GM18508 (cell line): Measurements from ENCODE around the gene SOBP.

Source experiments
- ATAC-seq: cut with Tn5 transposase; IDR thresholded peaks from one replicate; pipeline ENCODE4 v1.9.1; 2021; ENCODE audit warnings: moderate number of reproducible peaks; ENCODE audit not compliant: insufficient read depth, unreplicated experiment

Gene SOBP

DNA sequence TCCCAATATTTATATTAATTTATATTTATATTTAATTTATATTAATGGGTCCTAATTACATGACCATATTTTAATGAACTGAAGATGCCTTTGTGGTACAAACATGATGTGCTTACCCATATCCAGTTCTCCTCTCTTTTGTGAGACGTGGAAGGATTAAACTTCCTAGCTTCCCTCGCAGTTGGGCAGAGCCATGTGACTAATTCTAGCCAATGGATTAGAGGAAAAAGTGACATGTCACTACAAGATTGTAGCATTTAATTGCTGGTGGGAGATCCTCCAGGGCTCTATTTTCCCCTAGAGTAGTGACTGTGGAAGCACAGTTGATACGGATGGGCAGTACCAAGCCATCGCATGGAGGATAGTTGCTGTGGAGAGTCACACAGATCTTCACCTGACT, 4.8 kb upstream of the SOBP start:
- ATAC-seq, result no peak

DNA sequence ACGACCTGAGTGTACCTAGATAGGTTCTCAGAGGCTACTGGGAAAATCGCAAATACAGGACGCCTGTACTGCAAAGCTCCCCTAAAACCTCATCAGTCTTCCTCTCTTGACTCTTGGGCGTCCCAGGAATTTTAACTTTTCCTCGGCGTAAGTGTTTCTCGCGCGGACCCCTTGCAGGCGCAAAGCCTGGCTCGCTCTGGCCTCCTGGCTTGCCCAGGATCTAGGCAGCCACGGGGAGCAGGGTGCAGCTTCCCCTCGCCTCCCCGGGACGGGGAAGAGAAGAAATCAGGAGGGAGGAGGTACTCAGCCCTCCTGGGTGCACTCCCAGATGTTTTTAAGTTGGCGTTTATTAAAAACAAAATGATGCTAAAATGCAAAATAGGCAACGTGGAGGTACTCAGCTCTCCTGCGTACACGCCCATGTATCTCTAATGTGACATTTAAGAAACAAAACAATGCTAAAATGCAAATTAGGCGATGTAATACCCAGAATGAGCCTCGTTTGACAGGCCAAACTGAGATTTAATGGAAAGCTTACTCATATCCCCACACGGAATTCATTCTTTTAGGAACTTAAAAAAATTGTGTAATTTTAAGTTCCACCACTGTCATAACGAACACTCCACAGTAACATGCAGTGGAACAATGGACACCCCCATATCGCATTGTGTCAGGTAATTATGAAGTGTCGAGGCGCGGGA, 1.6 kb upstream of the SOBP start:
- no peak for ATAC-seq

DNA sequence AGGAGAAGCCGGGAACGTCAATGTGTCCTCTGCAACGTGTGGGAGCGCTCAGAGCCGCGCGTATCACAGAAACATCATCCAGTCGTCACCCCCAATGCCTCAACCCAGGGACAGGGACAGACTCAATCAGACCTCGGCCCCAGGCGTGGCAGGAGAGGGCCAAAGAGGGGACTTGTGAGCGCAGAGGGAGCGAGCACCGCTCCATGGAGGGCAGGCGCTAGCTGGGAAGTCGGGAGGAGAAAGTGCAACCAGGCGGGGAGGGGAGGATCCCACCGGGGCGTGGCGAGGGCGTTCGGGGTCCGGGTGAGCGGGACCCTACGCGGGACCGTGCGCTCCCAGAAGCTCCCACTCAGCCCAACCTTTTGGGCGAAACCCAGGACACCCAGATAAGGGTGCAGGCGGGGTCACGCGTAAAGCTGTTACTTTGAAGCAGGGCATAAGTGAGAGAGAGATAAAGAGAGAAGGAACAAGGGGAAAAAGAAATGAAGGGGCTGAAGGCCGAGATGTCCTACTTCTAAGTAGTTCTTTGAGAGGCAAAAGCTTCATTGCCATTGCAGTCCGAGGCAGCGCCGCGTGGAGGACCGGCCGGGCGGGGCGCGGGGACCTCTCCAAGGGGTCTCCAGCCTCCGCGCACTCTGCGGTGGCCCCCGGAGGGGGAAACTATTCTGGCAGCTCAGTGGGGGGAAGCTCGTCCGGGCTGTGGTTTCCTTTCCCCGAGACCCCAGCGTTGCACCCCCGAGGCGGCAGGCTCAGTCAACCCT, 862 bp upstream of the SOBP start:
- no peak for ATAC-seq

- ATAC-seq, result no peak
These were observed 735 bp downstream of the SOBP start for GRCh38 chr6:107490566-107491137.

DNA sequence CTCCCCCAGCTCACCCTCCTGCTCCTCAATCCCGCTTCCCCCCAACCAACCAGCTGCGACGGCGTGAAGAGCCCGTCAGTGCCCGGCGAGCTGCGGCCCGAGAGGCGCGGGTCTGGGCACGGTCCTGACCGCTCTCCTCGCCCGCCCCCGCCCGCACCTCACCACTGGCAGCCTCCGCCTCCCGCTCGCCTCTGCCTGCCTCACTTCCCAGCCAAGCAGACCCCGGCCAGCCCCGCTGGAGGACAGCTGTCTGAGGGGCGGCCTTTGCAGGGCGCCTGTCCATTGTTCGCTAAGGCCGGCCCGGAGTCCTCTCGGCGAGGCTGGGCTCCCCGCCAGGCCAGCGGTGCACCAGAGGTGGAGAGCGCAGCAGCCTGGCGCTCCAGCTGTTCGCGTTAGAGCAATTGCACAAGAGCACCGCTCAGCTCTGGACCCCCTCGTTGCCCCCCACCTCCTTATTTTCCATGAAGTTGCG, 1.3 kb downstream of the SOBP start:
- no peak for ATAC-seq

DNA sequence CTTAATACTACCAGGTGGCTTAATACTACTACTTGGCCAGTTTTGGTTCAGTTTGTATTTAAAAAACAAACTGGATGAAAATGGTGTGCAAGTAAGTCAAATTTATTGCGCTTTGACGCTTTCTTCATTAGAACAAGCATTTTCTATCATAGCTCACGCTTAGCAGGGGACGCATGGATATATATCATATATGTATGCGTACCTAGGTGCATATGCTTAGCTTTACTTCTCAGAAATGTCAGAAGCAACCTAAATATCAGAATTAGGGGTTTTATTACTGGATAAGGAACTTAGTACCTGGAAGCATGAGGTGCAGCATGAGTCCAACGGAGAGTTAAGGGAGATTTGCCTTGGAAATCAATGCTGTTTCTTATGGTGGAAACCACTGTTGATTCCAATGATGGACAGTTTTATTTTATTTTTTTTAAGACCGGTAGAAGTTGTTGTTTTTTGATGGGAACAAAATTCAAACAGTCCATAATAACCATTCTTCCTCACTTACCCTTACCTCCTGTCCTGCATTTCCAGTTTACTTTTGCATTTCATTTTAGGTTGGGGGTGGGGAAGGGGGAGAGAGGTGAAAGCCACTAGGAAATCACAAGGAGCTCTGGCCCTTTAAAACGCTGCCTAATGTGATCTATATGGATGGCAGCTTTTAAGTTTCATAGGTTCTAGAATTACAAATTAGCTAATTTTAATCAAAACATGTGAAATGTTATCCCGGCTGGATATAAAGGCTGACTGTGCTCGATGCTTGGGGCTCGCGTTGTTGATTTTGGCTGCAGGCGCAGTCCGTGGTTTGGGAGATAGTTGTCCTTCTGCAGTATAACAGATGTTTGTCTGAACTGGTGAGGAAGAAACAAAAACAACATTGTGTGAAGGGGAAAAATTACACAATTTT, 2.1 kb downstream of the SOBP start:
- no peak for ATAC-seq

GRCh38 chr6:107493158-107494057, 3.5 kb downstream of the SOBP start:
- ATAC-seq, result no peak

- no peak for ATAC-seq
These were observed 5.3 kb downstream of the SOBP start for GRCh38 chr6:107495196-107495643.

GRCh38 chr6:107495971-107496370, 6.1 kb downstream of the SOBP start:
- no peak for ATAC-seq

DNA sequence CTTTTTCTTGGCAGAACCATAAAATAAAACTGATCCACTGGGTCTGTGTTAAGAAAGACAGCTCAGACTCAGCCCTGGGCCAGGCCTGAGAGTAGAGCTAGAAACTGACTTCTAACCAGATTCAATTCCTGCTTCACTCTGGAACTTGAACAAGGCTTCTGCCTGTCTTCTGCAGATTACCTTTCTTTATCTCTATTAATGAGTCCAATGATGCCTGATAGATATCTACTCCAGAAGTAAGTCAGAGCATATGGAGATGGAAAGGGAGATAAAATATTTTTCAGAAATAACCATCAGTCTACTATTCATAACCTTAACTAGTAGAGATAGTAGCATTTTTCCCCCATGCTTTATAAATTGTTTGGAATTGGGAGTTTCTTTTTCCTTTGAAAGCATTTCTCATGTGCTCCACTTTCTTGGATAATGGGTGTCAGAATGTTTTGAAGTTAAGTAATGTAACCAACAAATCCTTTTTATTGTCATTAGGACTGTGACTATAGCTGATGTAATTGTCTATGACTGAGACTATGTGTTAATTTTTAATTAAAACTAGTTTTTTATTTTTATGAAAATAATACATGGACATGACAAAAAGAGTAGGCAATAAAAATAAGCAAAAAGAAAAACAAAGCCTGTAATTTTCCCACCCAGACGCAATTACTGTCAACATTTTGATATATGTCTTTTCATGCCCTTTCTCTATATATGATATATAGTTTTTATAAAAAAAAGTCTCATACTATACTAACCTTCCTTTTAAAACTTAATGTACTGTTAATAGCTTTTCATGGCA, 7.2 kb downstream of the SOBP start:
- ATAC-seq, result no peak

DNA sequence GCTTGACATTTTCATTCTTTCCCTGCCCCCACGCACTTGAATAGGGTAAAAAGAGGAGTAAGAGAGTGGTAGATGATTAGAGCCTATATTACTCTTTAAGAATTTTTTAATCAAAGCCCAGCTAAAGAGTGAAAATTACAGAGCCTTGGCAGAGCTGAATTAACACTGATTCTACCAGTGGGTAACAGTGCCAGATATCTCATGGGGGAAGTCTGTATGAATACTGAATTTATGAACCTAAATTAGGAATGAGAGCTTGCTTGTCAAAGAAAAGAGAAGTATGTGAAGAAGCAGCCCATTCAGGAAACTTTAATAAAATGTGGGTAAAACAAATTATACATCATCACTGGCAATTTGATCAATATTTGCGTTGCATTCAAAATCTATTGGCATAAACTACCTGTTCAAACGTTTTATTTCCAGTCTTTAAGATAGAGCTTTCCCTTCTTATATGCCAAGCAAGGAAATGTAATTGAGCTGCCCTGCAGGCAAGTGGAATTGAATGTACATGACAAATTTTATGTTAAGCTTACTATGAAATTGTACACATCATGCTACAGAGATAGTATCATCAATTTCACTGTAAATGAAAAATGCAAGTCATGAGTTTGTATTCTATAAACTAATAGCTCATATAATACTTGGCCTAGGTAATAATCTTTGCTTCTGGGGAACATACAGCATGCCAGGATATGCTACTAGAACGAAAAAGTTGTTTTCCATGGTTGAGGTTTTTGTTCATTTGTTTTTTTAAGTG, 14.5 kb downstream of the SOBP start:
- no peak for ATAC-seq

DNA sequence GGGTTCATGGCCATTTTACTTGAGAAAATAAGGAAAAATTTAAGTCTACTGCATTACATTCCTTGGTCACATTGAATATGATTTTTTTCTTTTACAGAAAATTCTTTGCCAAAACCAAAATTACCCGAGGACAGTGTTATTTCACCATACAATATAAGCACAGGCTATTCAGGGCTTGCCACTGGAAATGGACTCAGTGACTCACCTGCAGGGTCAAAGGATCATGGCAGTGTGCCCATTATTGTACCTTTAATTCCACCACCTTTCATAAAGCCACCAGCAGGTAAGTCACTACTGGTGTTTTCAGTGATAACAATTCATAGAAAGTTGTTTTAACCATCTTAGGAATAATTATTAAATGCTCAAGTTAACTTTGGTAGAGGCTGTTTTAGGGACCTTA, 16.2 kb downstream of the SOBP start:
- no peak for ATAC-seq

GRCh38 chr6:107509506-107509905, 19.6 kb downstream of the SOBP start:
- no peak for ATAC-seq

DNA sequence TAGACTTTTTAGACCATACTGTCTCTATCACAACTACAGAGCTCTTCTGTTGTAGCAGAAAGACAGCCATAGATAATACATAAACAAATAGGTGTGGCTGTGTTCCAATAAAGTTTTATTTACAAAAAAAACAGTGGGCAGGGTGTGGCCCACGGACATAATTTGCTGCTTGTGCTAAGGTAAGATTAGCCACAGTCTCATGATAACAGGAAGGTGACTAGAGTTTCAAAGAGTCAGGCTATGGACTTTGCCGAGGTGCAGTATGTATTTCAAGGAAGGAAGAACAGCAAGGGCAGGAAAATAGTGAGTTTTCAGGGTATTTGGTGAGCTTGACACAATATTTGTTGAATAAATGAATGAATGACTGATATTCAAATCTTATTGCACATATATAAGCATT, 20.2 kb downstream of the SOBP start:
- no peak for ATAC-seq

DNA sequence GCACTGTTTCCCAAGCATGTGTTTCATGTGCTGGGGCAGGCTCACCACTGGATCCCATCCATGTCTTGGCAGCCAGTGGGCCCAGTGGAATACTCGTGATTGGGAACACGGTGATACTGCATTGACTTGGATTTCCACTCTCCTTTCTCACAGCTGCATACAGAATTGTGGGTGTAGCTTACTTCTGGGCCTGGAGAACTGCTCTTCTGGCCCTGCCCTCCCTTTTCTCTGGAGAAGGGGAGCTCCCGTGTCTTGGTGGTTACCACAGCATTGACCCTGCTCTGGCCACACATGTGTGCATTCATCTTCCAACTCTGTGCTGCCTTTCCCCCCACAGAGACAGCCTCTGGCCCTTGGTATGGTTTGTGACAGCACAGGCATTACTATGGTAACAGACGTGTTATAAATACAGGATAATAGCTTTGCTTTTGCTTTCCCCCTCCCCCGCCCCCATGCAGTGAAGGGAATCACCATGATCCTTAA, 21.6 kb downstream of the SOBP start:
- no peak for ATAC-seq

DNA sequence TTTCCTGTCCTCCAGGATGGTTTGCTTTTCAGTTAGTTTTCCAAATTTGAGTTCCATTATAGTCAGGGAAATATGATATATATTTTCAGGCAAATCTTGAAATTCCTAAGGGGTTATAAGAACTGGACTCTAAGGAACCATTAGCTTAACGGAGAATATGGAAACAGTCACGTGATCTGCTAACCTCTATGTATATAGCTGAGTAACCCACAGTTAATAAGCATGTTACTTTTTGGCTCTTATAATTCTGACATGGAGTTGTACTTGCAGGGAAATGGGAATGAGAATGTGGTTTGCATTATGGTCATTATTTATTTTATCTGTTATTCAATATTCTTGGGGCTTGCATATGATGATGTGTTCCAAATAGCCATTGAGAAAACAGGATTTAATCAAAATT, 23.3 kb downstream of the SOBP start:
- ATAC-seq, result no peak

- no peak for ATAC-seq
These were observed 26.0 kb downstream of the SOBP start for GRCh38 chr6:107515955-107516354.

- no peak for ATAC-seq
These were observed 27.4 kb downstream of the SOBP start for GRCh38 chr6:107517274-107517673.
